Measurements from ENCODE around the gene EXOC6. TPM values are rescaled to one million over a fixed set of nuclear protein-coding genes. Genes with fewer than 3 reads are reported as not detected.

EXOC6 gene
- total RNA-seq (2012; rRNA removed): 2.6 and 8.1 TPM in 2 replicates

- Histone ChIP-seq H3K9me3 (replicated peaks; ENCODE audit: low read length) (no peaks in the 10 kb centered on the region), H3K4me3 (ENCODE audit: low read length) (peak within 1 kb of the TSS; percentile 95), H3K27me3 (ENCODE audit: control insufficient read depth, insufficient read depth, low read length) (no peaks in the 10 kb centered on the region), H3K4me1 (ENCODE audit: control insufficient read depth, insufficient read depth, low read length) (peaks cover 26% of the 10 kb centered on the region), H3K36me3 (ENCODE audit: insufficient read depth, low read length) (no peaks in the 10 kb centered on the region), H3K4me2 (ENCODE audit: low read length) (peak within 1 kb of the TSS; percentile 98), H3K9ac (ENCODE audit: low read depth, low read length) (peak within 1 kb of the TSS; percentile 82)
These were observed at the start of gene EXOC6 for GRCh38 chr10:92848441-92849233. Gene EXOC6, plus strand, starts transcription at chr10:92848520. Its CDS starts 14 bp downstream, at chr10:92848534.

GRCh38 chr10:92799568-92799967, 48.8 kb upstream of the EXOC6 start:
- H3K4me2 ChIP-seq (ENCODE audit: low read length): no peak overlapping the region
- no peaks in the 10 kb centered on the region for H3K9me3 ChIP-seq (replicated peaks; ENCODE audit: low read length)
- H3K36me3 ChIP-seq (ENCODE audit: insufficient read depth, low read length): no peaks in the 10 kb centered on the region
- no peak overlapping the region for H3K4me3 ChIP-seq (ENCODE audit: low read length)
- H3K9ac ChIP-seq (ENCODE audit: low read depth, low read length): no peak overlapping the region
- H3K27me3 ChIP-seq (ENCODE audit: control insufficient read depth, insufficient read depth, low read length): peaks cover 10% of the 10 kb centered on the region
- H3K4me1 ChIP-seq (ENCODE audit: control insufficient read depth, insufficient read depth, low read length): no peaks in the 10 kb centered on the region

GRCh38 chr10:92800134-92800733, 48.1 kb upstream of the EXOC6 start:
- Histone ChIP-seq H3K4me1 (ENCODE audit: control insufficient read depth, insufficient read depth, low read length) (no peaks in the 10 kb centered on the region), H3K9me3 (replicated peaks; ENCODE audit: low read length) (no peaks in the 10 kb centered on the region), H3K4me2 (ENCODE audit: low read length) (no peak overlapping the region), H3K9ac (ENCODE audit: low read depth, low read length) (no peak overlapping the region), H3K4me3 (ENCODE audit: low read length) (no peak overlapping the region), H3K36me3 (ENCODE audit: insufficient read depth, low read length) (no peaks in the 10 kb centered on the region), H3K27me3 (ENCODE audit: control insufficient read depth, insufficient read depth, low read length) (peaks cover 11% of the 10 kb centered on the region)

GRCh38 chr10:92801978-92802872, 46.1 kb upstream of the EXOC6 start:
- H3K4me1 ChIP-seq (ENCODE audit: control insufficient read depth, insufficient read depth, low read length): no peaks in the 10 kb centered on the region
- no peaks in the 10 kb centered on the region for H3K36me3 ChIP-seq (ENCODE audit: insufficient read depth, low read length)
- no peak overlapping the region for H3K4me2 ChIP-seq (ENCODE audit: low read length)
- peaks cover 17% of the 10 kb centered on the region for H3K27me3 ChIP-seq (ENCODE audit: control insufficient read depth, insufficient read depth, low read length)
- no peak overlapping the region for H3K4me3 ChIP-seq (ENCODE audit: low read length)
- no peak overlapping the region for H3K9ac ChIP-seq (ENCODE audit: low read depth, low read length)
- H3K9me3 ChIP-seq (replicated peaks; ENCODE audit: low read length): no peaks in the 10 kb centered on the region

- Histone ChIP-seq H3K9ac (ENCODE audit: low read depth, low read length) (no peak overlapping the region), H3K4me1 (ENCODE audit: control insufficient read depth, insufficient read depth, low read length) (no peaks in the 10 kb centered on the region), H3K4me2 (ENCODE audit: low read length) (no peak overlapping the region), H3K4me3 (ENCODE audit: low read length) (no peak overlapping the region), H3K9me3 (replicated peaks; ENCODE audit: low read length) (no peaks in the 10 kb centered on the region), H3K27me3 (ENCODE audit: control insufficient read depth, insufficient read depth, low read length) (peaks cover 32% of the 10 kb centered on the region), H3K36me3 (ENCODE audit: insufficient read depth, low read length) (no peaks in the 10 kb centered on the region)
These were observed 38.5 kb upstream of the EXOC6 start for GRCh38 chr10:92809840-92810239.

GRCh38 chr10:92810934-92811532, 37.3 kb upstream of the EXOC6 start:
- peaks cover 25% of the 10 kb centered on the region for H3K27me3 ChIP-seq (ENCODE audit: control insufficient read depth, insufficient read depth, low read length)
- no peaks in the 10 kb centered on the region for H3K4me1 ChIP-seq (ENCODE audit: control insufficient read depth, insufficient read depth, low read length)
- no peaks in the 10 kb centered on the region for H3K36me3 ChIP-seq (ENCODE audit: insufficient read depth, low read length)
- no peak overlapping the region for H3K9ac ChIP-seq (ENCODE audit: low read depth, low read length)
- no peak overlapping the region for H3K4me2 ChIP-seq (ENCODE audit: low read length)
- H3K9me3 ChIP-seq (replicated peaks; ENCODE audit: low read length): no peaks in the 10 kb centered on the region
- no peak overlapping the region for H3K4me3 ChIP-seq (ENCODE audit: low read length)

- Histone ChIP-seq H3K36me3 (ENCODE audit: insufficient read depth, low read length) (no peaks in the 10 kb centered on the region), H3K9ac (ENCODE audit: low read depth, low read length) (no peak overlapping the region), H3K27me3 (ENCODE audit: control insufficient read depth, insufficient read depth, low read length) (peaks cover 24% of the 10 kb centered on the region), H3K4me3 (ENCODE audit: low read length) (no peak overlapping the region), H3K9me3 (replicated peaks; ENCODE audit: low read length) (no peaks in the 10 kb centered on the region), H3K4me1 (ENCODE audit: control insufficient read depth, insufficient read depth, low read length) (no peaks in the 10 kb centered on the region), H3K4me2 (ENCODE audit: low read length) (no peak overlapping the region)
These were observed 36.3 kb upstream of the EXOC6 start for GRCh38 chr10:92811986-92812385.

GRCh38 chr10:92813979-92814378, 34.3 kb upstream of the EXOC6 start:
- Histone ChIP-seq H3K4me1 (ENCODE audit: control insufficient read depth, insufficient read depth, low read length) (no peaks in the 10 kb centered on the region), H3K9ac (ENCODE audit: low read depth, low read length) (no peak overlapping the region)

GRCh38 chr10:92814790-92815189, 33.5 kb upstream of the EXOC6 start:
- H3K9me3 ChIP-seq (replicated peaks; ENCODE audit: low read length): no peaks in the 10 kb centered on the region
- H3K4me1 ChIP-seq (ENCODE audit: control insufficient read depth, insufficient read depth, low read length): no peaks in the 10 kb centered on the region
- no peak overlapping the region for H3K9ac ChIP-seq (ENCODE audit: low read depth, low read length)
- H3K4me3 ChIP-seq (ENCODE audit: low read length): no peak overlapping the region
- peaks cover 17% of the 10 kb centered on the region for H3K27me3 ChIP-seq (ENCODE audit: control insufficient read depth, insufficient read depth, low read length)
- no peaks in the 10 kb centered on the region for H3K36me3 ChIP-seq (ENCODE audit: insufficient read depth, low read length)
- no peak overlapping the region for H3K4me2 ChIP-seq (ENCODE audit: low read length)

More at GRCh38 chr10:92813979-92814378, 34.3 kb upstream of the EXOC6 start:
- H3K4me2 ChIP-seq (ENCODE audit: low read length): no peak overlapping the region
- peaks cover 21% of the 10 kb centered on the region for H3K27me3 ChIP-seq (ENCODE audit: control insufficient read depth, insufficient read depth, low read length)
- no peaks in the 10 kb centered on the region for H3K36me3 ChIP-seq (ENCODE audit: insufficient read depth, low read length)
- no peaks in the 10 kb centered on the region for H3K9me3 ChIP-seq (replicated peaks; ENCODE audit: low read length)
- no peak overlapping the region for H3K4me3 ChIP-seq (ENCODE audit: low read length)

GRCh38 chr10:92816091-92816531, 32.2 kb upstream of the EXOC6 start:
- H3K27me3 ChIP-seq (ENCODE audit: control insufficient read depth, insufficient read depth, low read length): peaks cover 5% of the 10 kb centered on the region
- no peak overlapping the region for H3K4me3 ChIP-seq (ENCODE audit: low read length)
- no peaks in the 10 kb centered on the region for H3K36me3 ChIP-seq (ENCODE audit: insufficient read depth, low read length)
- no peak overlapping the region for H3K9ac ChIP-seq (ENCODE audit: low read depth, low read length)
- no peak overlapping the region for H3K4me2 ChIP-seq (ENCODE audit: low read length)
- no peaks in the 10 kb centered on the region for H3K4me1 ChIP-seq (ENCODE audit: control insufficient read depth, insufficient read depth, low read length)
- H3K9me3 ChIP-seq (replicated peaks; ENCODE audit: low read length): no peaks in the 10 kb centered on the region
